ENCODE data around the gene NAXD.

GRCh38 chr13:110610955-110611595 lies 4.3 kb upstream of the NAXD start:
- no peak for TF ChIP-seq CTCF (IDR thresholded peaks at IDR 0.05)
- TF ChIP-seq EZH2phosphoT487 (IDR thresholded peaks at IDR 0.05) = no peak
- no peak for TF ChIP-seq EZH2 (IDR thresholded peaks at IDR 0.05)
